SK-N-SH (cell line): ENCODE measurements around the gene STX1A. TPM values are rescaled to one million over a fixed set of nuclear protein-coding genes. Genes with fewer than 3 reads are reported as not detected.

Source experiments
- CTCF ChIA-PET: fragments of 300-600, 350-600 bp; formaldehyde crosslinking; extraction: SDS; loops from one replicate; lab custom pipeline; 2021; lab: Yijun Ruan, JAX
- POLR2A ChIA-PET: fragments of 350-600 bp; sonication (Branson Sonifier 250); formaldehyde crosslinking; extraction: SDS; loops from one replicate; lab custom pipeline; 2020; ENCODE audit warnings: antibody characterized with exemption, inconsistent platforms; lab: Yijun Ruan, JAX
- DNase-seq: peaks from one replicate; pipeline ENCODE4 v3.0.0; 2012
- H2AFZ ChIP-seq: fragments of 200-600 bp; sonication (generic); 2 replicates; pipeline ENCODE4 v1.8.1; 2016; ENCODE audit warnings: antibody characterized with exemption, mild to moderate bottlenecking, low read depth
- H3F3A ChIP-seq: fragments of 200-600 bp; sonication (generic); replicated peaks from 2 replicates; pipeline ENCODE3; 2016; ENCODE audit warnings: antibody characterized with exemption, mild to moderate bottlenecking; ENCODE audit not compliant: insufficient read depth
- H3K27ac ChIP-seq, 2 experiments: fragments of 200-500 bp in 1 of 2; fragments of 200-600 bp in 1 of 2; sonication (Bioruptor generic) in 1 of 2; sonication (generic), shearing (Covaris generic) in 1 of 2; 2 replicates each; pipeline versions ENCODE4 v1.5.1 to v1.6.1; 2014 to 2016; ENCODE audit warnings: low read depth in 2 of 2, inconsistent platforms in 1 of 2, low read length in 1 of 2, mild to moderate bottlenecking in 1 of 2, mixed read lengths in 1 of 2
- H3K27me3 ChIP-seq: fragments of 200-600 bp; sonication (generic), shearing (Covaris generic); 2 replicates; pipeline ENCODE4 v1.6.1; 2016; ENCODE audit warnings: mixed run types; ENCODE audit not compliant: insufficient read depth
- H3K36me3 ChIP-seq, 2 experiments: fragments of 200-500 bp in 1 of 2; fragments of 200-600 bp in 1 of 2; sonication (Bioruptor generic) in 1 of 2; sonication (generic) in 1 of 2; replicated peaks in 1 of 2; 2 replicates each; pipeline versions ENCODE3 to v1.5.1; 2014 to 2016; ENCODE audit warnings: low read length in 1 of 2, mild to moderate bottlenecking in 1 of 2; ENCODE audit not compliant: insufficient read depth in 2 of 2, control insufficient read depth in 1 of 2
- H3K4me1 ChIP-seq, 2 experiments: fragments of 200-500 bp in 1 of 2; fragments of 200-600 bp in 1 of 2; sonication (Bioruptor generic) in 1 of 2; sonication (generic), shearing (Covaris generic) in 1 of 2; 2 replicates each; pipeline versions ENCODE4 v1.5.1 to v1.6.1; 2014 to 2016; ENCODE audit warnings: low read depth in 1 of 2, low read length in 1 of 2, mixed run types in 1 of 2; ENCODE audit not compliant: insufficient read depth in 2 of 2, control insufficient read depth in 1 of 2
- H3K4me2 ChIP-seq: fragments of 200-600 bp; sonication (generic), shearing (Covaris generic); 2 replicates; pipeline ENCODE4 v1.6.1; 2017; ENCODE audit warnings: mixed run types
- H3K4me3 ChIP-seq, 2 experiments: fragments of 200-500 bp in 1 of 2; fragments of 200-600 bp in 1 of 2; sonication (Bioruptor generic) in 1 of 2; sonication (generic), shearing (Covaris generic) in 1 of 2; 2 replicates each; pipeline versions ENCODE4 v1.5.1 to v1.8.1; 2014 to 2016; ENCODE audit warnings: low read depth in 2 of 2, inconsistent platforms in 1 of 2, low read length in 1 of 2, mild to moderate bottlenecking in 1 of 2, mixed read lengths in 1 of 2, moderate library complexity in 1 of 2
- H3K79me2 ChIP-seq: fragments of 200-600 bp; sonication (generic); 2 replicates; pipeline ENCODE4 v1.8.1; 2017; ENCODE audit warnings: mild to moderate bottlenecking; ENCODE audit not compliant: insufficient read depth
- H3K9ac ChIP-seq: fragments of 200-600 bp; sonication (generic); 2 replicates; pipeline ENCODE4 v1.6.1; 2017; ENCODE audit warnings: mixed run types
- H3K9me2 ChIP-seq: fragments of 200-600 bp; sonication (generic); 2 replicates; pipeline ENCODE4 v1.6.1; 2017; ENCODE audit warnings: mixed run types
- H3K9me3 ChIP-seq: fragments of 200-600 bp; sonication (generic); 2 replicates; pipeline ENCODE4 v1.6.1; 2017; ENCODE audit warnings: mixed run types, mild to moderate bottlenecking, moderate library complexity
- H4K20me1 ChIP-seq: fragments of 200-600 bp; sonication (generic); 2 replicates; pipeline ENCODE4 v1.6.1; 2017; ENCODE audit warnings: mild to moderate bottlenecking, mixed run types; ENCODE audit not compliant: insufficient read depth
- CHD2 ChIP-seq: fragments of 150-350 bp; IDR thresholded peaks from 2 replicates; pipeline ENCODE4 v1.6.1; 2018; ENCODE audit warnings: low read length; ENCODE audit not compliant: partially characterized antibody
- EP300 ChIP-seq, 2 experiments: IDR thresholded peaks; 2 replicates each; pipeline versions ENCODE4 v1.4.0 to v1.6.1; 2012; ENCODE audit warnings: borderline replicate concordance in 1 of 2, low read depth in 1 of 2, low read length in 1 of 2
- EZH2phosphoT487 ChIP-seq: fragments of 200-600 bp; sonication (generic); IDR thresholded peaks from 2 replicates; pipeline ENCODE4 v1.6.1; 2017; ENCODE audit warnings: low read depth, mixed run types, mild to moderate bottlenecking, antibody characterized with exemption, moderate library complexity, borderline replicate concordance
- FOXM1 ChIP-seq: IDR thresholded peaks from 2 replicates; pipeline ENCODE4 v1.4.0; 2012; ENCODE audit warnings: low read depth, mild to moderate bottlenecking
- MAX ChIP-seq: IDR thresholded peaks from 2 replicates; pipeline ENCODE4 v1.4.0; 2012; ENCODE audit warnings: low read depth
- MEF2A ChIP-seq: IDR thresholded peaks from 2 replicates; pipeline ENCODE4 v1.4.0; 2012; ENCODE audit warnings: low read depth, borderline replicate concordance
- MXI1 ChIP-seq: IDR thresholded peaks from 2 replicates; pipeline ENCODE4 v1.6.1; 2012; ENCODE audit warnings: mild to moderate bottlenecking, low read depth, low read length, improper control_type of control experiment
- NFIC ChIP-seq: IDR thresholded peaks from 2 replicates; pipeline ENCODE4 v1.4.0; 2012; ENCODE audit warnings: borderline replicate concordance
- NRF1 ChIP-seq: IDR thresholded peaks from 2 replicates; pipeline ENCODE4 v1.6.1; 2012; ENCODE audit warnings: low read depth, mild to moderate bottlenecking, low read length
- PBX3 ChIP-seq: IDR thresholded peaks from 2 replicates; pipeline ENCODE4; 2012
- RAD21 ChIP-seq: IDR thresholded peaks from 2 replicates; pipeline ENCODE4 v1.6.1; 2012; ENCODE audit warnings: mild to moderate bottlenecking, low read length
- RFX5 ChIP-seq: IDR thresholded peaks from 2 replicates; pipeline ENCODE4 v1.6.1; 2012; ENCODE audit warnings: mild to moderate bottlenecking, improper control_type of control experiment, low read length
- RXRA ChIP-seq: IDR thresholded peaks from 2 replicates; pipeline ENCODE4 v1.4.0; 2012; ENCODE audit warnings: low read depth, mild to moderate bottlenecking, borderline replicate concordance
- SMC3 ChIP-seq: IDR thresholded peaks from 2 replicates; pipeline ENCODE4 v1.6.1; 2012; ENCODE audit warnings: low read depth, low read length, improper control_type of control experiment
- TAF1 ChIP-seq: IDR thresholded peaks from 2 replicates; pipeline ENCODE4 v1.6.1; 2012; ENCODE audit warnings: low read depth, mild to moderate bottlenecking, low read length, moderate library complexity, borderline replicate concordance
- WGBS: methylation state at CpG from one replicate; pipeline ENCODE4 v1.1.6; 2017; ENCODE audit warnings: low lambda C conversion rate; 5-methylcytosine and 5-hydroxymethylcytosine counted together
- polyA plus RNA-seq, 3 experiments: library from polyadenylated mRNA; depleted of rRNA; stranded (reverse); fragments of >200 nt; gene quantifications; 2 replicates each; pipeline ENCODE4 v1.2.3, GENCODE V29; 2012
- TF ChIP-seq, protein P1 (sequence below): fragments of 200-600 bp; sonication (generic); IDR thresholded peaks from 2 replicates; pipeline ENCODE4 v1.6.1; 2017; ENCODE audit warnings: antibody characterized with exemption, mild to moderate bottlenecking, moderate library complexity
- TF ChIP-seq, protein P2 (sequence below): IDR thresholded peaks from 2 replicates; pipeline ENCODE4 v1.4.0; 2012; ENCODE audit warnings: low read depth, borderline replicate concordance

STX1A gene
- polyA plus RNA-seq, 1 of the 3 experiments (the other 2 are of a cell fraction) = 91.1 TPM

- peak within 1 kb of the TSS; percentile 93 for H3K4me2 ChIP-seq
- H3F3A ChIP-seq = peaks cover 6% of the 10 kb centered on the region
- POLR2A ChIA-PET = interaction anchor here (1.3 to 1.5 kb wide), 2 partner anchors 58 to 61 kb away, joined by 3 to 4 read pairs; no protein-coding TSS in a partner anchor
- under 1% methylated on average over 39 of the region's 79 CpGs for WGBS
- H3K9me3 ChIP-seq = no peaks in the 10 kb centered on the region
- H3K9ac ChIP-seq = peak within 1 kb of the TSS; percentile 73
- DNase-seq = peak; percentile 100
- peaks cover 0 to 8% of the 10 kb centered on the region in 2 experiments; a peak in 1 of 4 replicates for H3K4me1 ChIP-seq
- H4K20me1 ChIP-seq = no peaks in the 10 kb centered on the region
- 0 out of 2 replicates have a peak, but pooled peaks cover 4% of the 10 kb centered on the region for H3K79me2 ChIP-seq
- 0 out of 2 replicates have a peak, but pooled peaks cover 6% of the 10 kb centered on the region for H3K27me3 ChIP-seq
- CTCF ChIA-PET = interaction anchor here (0.6 to 7.9 kb wide), 43 partner anchors 8 to 187 kb away, joined by 3 to 125 read pairs (median 4); partner anchors contain the start of genes MLXIPL, STX1A and TBL2
- no peaks in the 10 kb centered on the region for H3K9me2 ChIP-seq
- peak within 1 kb of the TSS; percentile 70 to 75 for H3K4me3 ChIP-seq
- peaks cover 0 to 2% of the 10 kb centered on the region in 2 experiments for H3K36me3 ChIP-seq
- no peak for TF ChIP-seq RXRA
- TF ChIP-seq TAF1 = peak; percentile 76; the same call in 1 of the 2 replicates
- TF ChIP-seq NFIC = 0 out of 2 replicates have a peak, but pooled peaks have one; percentile 19
- no peak for TF ChIP-seq RFX5
- peak; percentile 69 for TF ChIP-seq MAX
- peak; percentile 87 for TF ChIP-seq SMC3
- TF ChIP-seq MXI1 = peak; percentile 76; the same call in 1 of the 2 replicates
- peak; percentile 40; the same call in 1 of the 2 replicates for TF ChIP-seq NRF1
- no peak; the same call in 1 of the 2 replicates for TF ChIP-seq MEF2A
- peak; percentile 64 for TF ChIP-seq RAD21
- peak; percentile 12; the same call in 1 of the 2 replicates for TF ChIP-seq PBX3
- TF ChIP-seq, protein P1, sequence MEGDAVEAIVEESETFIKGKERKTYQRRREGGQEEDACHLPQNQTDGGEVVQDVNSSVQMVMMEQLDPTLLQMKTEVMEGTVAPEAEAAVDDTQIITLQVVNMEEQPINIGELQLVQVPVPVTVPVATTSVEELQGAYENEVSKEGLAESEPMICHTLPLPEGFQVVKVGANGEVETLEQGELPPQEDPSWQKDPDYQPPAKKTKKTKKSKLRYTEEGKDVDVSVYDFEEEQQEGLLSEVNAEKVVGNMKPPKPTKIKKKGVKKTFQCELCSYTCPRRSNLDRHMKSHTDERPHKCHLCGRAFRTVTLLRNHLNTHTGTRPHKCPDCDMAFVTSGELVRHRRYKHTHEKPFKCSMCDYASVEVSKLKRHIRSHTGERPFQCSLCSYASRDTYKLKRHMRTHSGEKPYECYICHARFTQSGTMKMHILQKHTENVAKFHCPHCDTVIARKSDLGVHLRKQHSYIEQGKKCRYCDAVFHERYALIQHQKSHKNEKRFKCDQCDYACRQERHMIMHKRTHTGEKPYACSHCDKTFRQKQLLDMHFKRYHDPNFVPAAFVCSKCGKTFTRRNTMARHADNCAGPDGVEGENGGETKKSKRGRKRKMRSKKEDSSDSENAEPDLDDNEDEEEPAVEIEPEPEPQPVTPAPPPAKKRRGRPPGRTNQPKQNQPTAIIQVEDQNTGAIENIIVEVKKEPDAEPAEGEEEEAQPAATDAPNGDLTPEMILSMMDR = peak; percentile 70
- TF ChIP-seq FOXM1 = 0 out of 2 replicates have a peak, but pooled peaks have one; percentile 36
- TF ChIP-seq CHD2 = no peak
- no peak for TF ChIP-seq EZH2phosphoT487
- TF ChIP-seq, protein P2, sequence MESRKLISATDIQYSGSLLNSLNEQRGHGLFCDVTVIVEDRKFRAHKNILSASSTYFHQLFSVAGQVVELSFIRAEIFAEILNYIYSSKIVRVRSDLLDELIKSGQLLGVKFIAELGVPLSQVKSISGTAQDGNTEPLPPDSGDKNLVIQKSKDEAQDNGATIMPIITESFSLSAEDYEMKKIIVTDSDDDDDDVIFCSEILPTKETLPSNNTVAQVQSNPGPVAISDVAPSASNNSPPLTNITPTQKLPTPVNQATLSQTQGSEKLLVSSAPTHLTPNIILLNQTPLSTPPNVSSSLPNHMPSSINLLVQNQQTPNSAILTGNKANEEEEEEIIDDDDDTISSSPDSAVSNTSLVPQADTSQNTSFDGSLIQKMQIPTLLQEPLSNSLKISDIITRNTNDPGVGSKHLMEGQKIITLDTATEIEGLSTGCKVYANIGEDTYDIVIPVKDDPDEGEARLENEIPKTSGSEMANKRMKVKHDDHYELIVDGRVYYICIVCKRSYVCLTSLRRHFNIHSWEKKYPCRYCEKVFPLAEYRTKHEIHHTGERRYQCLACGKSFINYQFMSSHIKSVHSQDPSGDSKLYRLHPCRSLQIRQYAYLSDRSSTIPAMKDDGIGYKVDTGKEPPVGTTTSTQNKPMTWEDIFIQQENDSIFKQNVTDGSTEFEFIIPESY = no peak
- TF ChIP-seq EP300 (IDR thresholded peaks at IDR 0.05; ENCODE audit: borderline replicate concordance in 1 of 2, low read depth in 1 of 2, low read length in 1 of 2) = peak in 1 of 2 experiments; percentile 27; a peak in 2 of 4 replicates
- H2AFZ ChIP-seq = peak within 1 kb of the TSS; percentile 77
- peak within 1 kb of the TSS in 1 of 2 experiments; percentile 22; a peak in 1 of 4 replicates for H3K27ac ChIP-seq
These were observed 51.9 kb downstream of the STX1A start, which contains the start of gene VPS37D for GRCh38 chr7:73667344-73668102. Gene VPS37D (plus strand): TSS chr7:73667831. CDS start chr7:73667959, 128 bp downstream.
